Posterior cingulate gyrus (tissue), 11 donors: ENCODE results near the gene HMGA1.
"Not testable (repeated sequence)": the region's sequence is repeated elsewhere in the genome, so short reads cannot be mapped to it uniquely, and the experiment has no call there.

ENCODE experiments used
- DNase-seq, 10 donors: peaks; one replicate each; pipeline versions ENCODE4 v3.0.0 to v3.0.0-alpha.2; 2020 to 2021; ENCODE audit warnings: mixed read lengths in 3 of 10
- intact Hi-C: fragments of 100-400 bp; cut with DNase I; formaldehyde crosslinking; loops from one replicate; pipeline ENCODE4 v1.15.1; 2023

The HMGA1 gene

GRCh38 chr6:34248727-34249468, 12.2 kb downstream of the HMGA1 start, which contains the start of gene SMIM29:
Gene SMIM29, minus strand, starts transcription at chr6:34249006. Its CDS starts 1,215 bp downstream, at chr6:34247791.
- intact Hi-C loops, result loop anchor here (1.0 to 5.0 kb wide), 5 partner anchors 12 to 358 kb away; partner anchors contain the start of gene NUDT3
- DNase-seq, result peak; percentile 97 to 100 (median 98)

- peak in 3 of 10 donors; percentile 31 to 72 (median 39) for DNase-seq
- intact Hi-C loops, result loop anchor here (1.0 to 5.0 kb wide), 4 partner anchors 53 to 358 kb away; partner anchors contain the start of gene NUDT3
These were observed 13.0 kb downstream of the HMGA1 start for GRCh38 chr6:34249469-34250261.

- DNase-seq, intact Hi-C loops: not testable (repeated sequence)
These were observed 15.7 kb downstream of the HMGA1 start for GRCh38 chr6:34252395-34252794.

- intact Hi-C loops, result no loop called here
- DNase-seq, result no peak
These were observed 22.9 kb downstream of the HMGA1 start for GRCh38 chr6:34259529-34260069.

GRCh38 chr6:34260576-34261267, 24.0 kb downstream of the HMGA1 start:
- intact Hi-C loops, result no loop called here
- DNase-seq, result no peak

GRCh38 chr6:34263484-34263883, 26.8 kb downstream of the HMGA1 start:
- peak in 1 of 10 donors; percentile 43 for DNase-seq
- intact Hi-C loops, result not testable (repeated sequence)

GRCh38 chr6:34267746-34268145, 31.1 kb downstream of the HMGA1 start:
- DNase-seq, result no peak
- intact Hi-C loops, result no loop called here

GRCh38 chr6:34269132-34269531, 32.5 kb downstream of the HMGA1 start:
- intact Hi-C loops, DNase-seq: not testable (repeated sequence)

- DNase-seq, intact Hi-C loops: not testable (repeated sequence)
These were observed 33.1 kb downstream of the HMGA1 start for GRCh38 chr6:34269658-34270341.

- intact Hi-C loops, result no loop called here
- DNase-seq, result no peak
These were observed 35.6 kb downstream of the HMGA1 start for GRCh38 chr6:34272013-34272926.

- intact Hi-C loops, result no loop called here
- DNase-seq, result no peak
These were observed 36.7 kb downstream of the HMGA1 start for GRCh38 chr6:34273242-34273805.

- no peak for DNase-seq
- intact Hi-C loops, result no loop called here
These were observed 37.5 kb downstream of the HMGA1 start for GRCh38 chr6:34274129-34274528.

GRCh38 chr6:34275128-34275804, 38.6 kb downstream of the HMGA1 start:
- no peak for DNase-seq
- intact Hi-C loops, result no loop called here

GRCh38 chr6:34276191-34276590, 39.5 kb downstream of the HMGA1 start:
- intact Hi-C loops, result no loop called here
- DNase-seq, result no peak

- intact Hi-C loops, result no loop called here
- DNase-seq, result no peak
These were observed 40.4 kb downstream of the HMGA1 start for GRCh38 chr6:34276881-34277762.

- intact Hi-C loops, result no loop called here
- DNase-seq, result no peak
These were observed 41.1 kb downstream of the HMGA1 start for GRCh38 chr6:34277763-34278112.

- no peak for DNase-seq
- intact Hi-C loops, result no loop called here
These were observed 42.2 kb downstream of the HMGA1 start for GRCh38 chr6:34278833-34279232.
